ENCODE data around the gene GIMAP8.
A peak's percentile ranks its signal among the peaks of the same experiment; 100 is the strongest.
"Not testable (repeated sequence)": the region's sequence is repeated elsewhere in the genome, so short reads cannot be mapped to it uniquely, and the experiment has no call there.

Gene GIMAP8

DNA sequence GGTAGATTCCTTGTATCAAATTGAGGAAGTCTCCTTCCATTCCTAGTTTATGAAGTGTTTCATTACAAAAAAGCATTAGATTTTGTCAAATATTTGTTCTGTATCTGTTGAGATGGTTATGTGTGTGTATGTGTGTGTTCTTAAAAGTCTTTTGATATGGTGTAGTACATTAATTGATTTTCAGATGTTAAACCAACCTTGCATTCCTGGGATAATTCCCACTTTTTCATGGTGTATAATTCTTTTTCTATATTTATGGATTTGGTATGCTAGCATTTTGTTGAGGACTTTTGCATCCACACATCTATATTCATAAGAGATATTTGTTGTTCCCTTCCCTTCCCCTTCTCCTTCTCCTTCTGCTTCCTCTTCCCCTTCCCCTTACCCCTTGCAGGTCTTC, 8.9 kb upstream of the GIMAP8 start:
- no peak for DNase-seq

DNA sequence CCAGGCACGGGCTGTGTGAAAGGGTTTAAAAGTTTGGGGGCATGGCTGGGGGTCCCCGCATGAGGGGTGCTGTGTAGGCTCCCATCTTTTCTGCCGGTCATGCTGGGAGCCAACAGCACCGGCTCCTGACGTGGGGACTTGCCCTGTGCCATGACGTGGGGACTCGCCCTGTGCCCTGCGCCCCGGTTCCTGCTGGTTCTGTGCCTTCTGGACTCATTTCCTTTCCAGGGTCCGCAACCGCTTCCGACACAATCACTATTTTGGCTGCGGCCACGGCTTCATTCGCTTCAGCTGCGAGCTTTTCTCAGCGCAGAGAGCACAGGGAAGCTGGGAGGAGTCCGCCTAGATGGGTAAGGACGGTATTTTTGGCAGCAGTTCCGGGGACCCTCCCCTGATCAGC, 7.6 kb upstream of the GIMAP8 start:
- DNase-seq: no peak

DNA sequence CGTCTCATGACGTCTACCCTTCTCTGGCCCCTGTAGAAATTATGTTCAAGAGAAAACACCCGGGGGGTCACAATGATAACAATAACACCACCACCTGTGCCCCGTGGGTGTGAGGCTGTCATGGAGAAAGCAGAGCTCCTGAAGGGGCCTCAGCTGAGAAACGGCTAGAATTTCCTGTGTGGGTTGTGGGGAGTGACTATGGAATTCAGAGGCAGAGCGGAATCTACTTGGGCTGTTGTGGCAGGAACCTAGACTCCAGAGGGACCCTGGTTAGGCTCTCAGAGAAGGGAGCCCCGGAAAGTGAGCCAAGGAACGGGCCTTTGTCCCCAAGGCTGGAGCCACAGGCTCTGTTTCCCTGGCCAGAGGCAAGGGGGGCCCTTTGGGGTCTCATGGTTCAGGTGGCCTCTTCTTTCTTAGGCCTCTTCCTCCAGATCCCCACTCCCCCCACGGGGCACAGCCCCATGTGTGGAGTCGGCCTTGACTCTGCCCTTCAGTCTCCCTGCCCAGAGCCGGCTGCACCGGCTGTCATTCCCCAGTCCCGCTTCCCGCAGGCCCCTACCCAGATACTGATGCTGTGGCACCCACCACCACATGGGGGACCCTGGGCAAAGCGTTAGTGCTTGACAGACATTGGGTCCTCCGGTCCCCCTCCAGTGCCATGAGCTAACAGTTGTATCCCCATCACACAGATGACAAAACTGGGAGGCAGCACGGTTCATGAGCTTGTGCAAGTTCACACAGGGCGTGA, 6.5 kb upstream of the GIMAP8 start:
- DNase-seq: no peak

DNA sequence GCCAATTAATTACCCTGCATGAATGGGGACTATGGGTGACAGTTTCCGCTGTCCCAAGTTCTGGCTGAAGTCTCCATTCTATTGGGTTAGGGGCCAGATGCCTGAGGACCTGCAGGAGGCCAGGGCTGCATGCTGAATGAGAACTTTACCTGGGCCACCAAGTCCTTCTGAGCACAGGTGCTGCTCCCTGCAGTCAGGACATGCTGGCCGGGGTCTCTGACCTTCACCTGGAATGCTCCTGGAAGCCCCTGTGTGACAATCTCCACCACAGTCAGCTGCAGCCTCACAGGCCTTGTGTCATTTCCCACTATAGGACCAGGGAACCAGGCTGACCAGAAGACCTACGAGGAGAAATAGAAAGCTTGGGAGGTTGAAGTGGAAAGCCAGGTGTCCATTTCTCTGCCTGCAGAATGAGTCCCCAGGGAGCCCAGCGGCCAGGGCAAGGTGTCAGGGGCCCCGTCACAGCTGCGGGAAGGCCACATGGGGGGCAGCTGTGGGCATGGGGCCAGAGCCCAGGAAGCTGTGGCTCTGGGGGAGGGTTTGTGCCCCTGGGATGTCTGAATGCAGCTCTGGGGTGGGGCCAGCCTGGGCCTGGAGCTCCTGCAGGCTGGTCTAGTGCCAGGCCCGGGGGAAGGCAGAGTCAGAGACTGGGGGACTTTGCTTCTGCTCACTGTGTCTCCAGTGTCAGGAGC, 5.6 kb upstream of the GIMAP8 start:
- DNase-seq: no peak

DNA sequence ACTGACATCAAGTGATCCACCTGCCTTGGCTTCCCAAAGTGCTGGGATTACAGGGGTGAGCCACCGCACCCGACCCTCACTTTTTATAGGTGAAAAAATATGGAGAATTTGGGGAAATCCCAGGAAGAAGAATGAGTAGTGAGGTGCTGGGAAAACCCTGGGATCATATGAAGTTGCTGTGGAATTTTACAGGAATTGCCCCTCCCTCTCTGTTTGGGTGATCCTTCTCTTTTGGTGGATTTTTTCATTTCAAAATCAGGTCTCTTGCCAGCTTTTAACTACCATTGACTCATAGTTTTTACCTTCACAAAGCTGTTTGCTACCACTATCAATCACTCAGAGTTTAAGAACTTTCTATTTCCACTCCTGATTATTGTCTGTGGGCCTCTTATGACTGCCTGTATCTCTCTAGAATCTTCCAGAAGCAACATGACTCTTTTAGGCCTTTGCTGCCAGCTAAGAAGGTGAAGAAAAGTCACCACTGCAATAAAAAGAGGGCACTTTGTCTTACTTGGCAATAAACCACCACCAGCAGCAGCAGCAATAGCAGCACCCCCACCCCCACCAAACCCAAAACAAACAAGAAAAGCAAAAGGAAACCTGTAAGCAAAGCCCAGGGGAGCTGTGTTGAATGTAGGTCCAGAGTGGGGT, 4.0 kb upstream of the GIMAP8 start:
- no peak for DNase-seq

DNA sequence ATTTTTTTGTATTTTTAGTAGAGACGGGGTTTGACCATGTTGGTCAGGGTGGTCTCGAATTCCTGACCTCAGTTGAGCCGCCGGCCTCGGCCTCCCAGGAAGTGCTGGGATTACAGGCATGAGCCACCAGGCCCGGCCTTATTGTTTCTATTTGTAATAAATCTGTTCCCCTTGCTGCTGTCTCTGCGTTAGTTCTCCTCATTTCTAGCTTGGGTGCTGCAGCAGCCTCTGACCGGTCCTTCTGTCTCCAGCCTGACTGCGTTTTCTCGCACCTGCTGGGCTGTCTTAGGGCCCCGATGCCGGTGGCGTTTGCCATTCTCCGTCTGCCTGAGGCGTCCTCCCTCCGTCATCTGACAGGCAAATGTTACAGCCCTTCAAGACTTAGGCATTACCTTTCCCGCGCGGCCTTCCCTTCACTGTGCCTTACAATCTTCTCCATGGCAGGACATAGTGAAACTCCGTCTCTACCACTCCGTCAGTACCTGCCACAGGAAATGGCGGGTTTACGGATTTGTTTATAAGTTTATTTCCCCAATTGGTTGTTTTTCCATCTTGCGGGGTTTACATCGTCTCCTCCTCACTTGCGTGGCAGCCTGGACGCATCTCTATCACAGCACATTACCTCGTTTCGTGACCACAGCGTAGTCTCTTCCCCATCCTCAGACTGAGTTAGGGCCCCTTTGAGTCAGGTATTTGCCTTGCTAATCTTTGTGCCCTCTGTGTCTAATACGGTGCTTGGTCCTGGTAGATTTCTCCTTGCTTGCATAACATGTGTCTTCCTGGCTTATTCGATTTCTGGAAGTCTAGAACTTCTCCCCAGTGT, 2.3 kb upstream of the GIMAP8 start:
- no peak for DNase-seq

DNA sequence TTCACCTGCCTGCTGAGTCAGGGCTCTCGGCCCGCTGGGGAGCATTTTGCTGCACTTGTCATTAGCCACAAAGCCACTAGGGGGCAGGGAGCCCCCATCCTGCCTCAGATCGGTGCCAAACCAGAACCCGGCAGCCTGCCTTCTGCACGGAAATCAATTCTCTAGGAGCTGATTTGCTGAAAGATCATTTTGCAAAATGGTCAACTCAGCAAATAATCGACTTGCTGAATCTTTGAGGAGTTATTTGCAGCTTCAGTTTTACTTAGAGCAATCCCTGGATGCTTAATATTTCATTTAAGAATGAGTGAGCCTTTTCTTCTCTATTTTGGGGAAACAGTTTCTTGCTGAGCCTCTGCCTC, 1.7 kb upstream of the GIMAP8 start:
- peak; percentile 94 for DNase-seq

DNA sequence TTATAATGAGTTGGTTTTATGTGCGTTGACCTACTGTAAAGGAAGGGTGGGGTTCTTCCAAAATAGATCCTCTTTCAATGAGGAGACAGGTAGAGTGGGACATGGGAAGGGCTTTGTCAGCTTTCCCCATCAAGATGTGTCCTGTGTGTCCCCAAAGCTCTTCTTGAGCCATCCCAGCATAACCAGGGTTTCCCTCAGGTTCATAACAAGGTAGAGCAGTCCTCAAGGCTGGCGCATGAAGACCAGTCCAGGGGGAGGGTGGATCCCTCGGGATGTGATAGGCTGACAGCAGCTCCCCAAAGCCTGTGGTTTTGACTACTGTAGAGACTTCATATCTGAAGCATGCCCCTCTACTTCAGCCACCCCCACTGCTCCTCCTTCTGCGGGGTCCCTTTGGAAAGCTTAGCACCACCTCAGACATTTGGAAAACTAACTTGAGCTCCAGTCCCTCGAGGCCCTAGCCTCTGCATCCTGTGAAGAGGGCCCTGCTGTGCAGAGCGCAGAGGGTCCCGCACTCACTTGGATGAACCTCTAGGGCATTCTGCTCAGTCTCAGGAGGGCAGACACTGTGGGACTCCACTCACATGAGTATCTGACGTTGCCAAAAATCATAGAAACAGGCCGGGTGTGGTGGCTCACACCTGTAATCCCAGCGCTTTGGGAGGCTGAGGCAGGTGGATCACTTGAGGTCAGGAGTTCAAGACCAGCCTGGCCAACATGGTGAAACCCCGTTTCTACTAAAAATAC, 1.1 kb upstream of the GIMAP8 start:
- peak; percentile 27 for DNase-seq

DNA sequence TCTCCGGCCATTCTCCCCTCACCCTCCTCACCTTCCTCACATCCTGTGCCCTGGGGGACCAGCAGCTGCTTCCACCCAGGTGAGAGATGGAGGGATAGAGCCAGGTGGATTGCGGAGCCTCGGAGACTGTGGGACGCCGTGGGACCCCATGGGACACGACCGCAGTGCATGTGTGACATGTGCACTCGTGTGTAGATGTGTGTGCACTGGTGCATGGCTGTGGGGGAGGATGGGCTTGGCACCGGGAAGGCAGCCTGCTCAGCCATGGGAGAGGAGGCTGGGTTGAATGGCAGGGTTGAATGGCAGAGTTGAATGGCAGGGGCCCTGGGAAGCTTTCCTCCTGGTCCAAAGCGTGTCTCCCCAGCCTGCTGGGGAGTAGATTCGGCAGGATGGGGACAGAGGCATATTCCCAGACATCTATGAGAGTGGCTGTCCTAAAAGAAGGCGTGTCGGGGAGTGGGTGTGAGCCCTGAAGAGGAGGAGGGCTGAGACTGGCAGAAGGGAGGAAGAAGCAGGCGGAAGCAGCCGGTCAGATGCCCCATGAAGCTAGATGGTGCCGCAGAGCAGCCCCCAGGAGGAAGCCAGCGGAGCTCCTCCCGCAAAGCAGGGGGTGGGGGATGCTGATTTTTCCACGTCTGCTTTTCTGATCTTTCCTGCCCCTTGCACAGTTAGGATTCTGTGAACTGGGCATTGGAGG, 815 bp downstream of the GIMAP8 start:
- DNase-seq: peak; percentile 84

DNA sequence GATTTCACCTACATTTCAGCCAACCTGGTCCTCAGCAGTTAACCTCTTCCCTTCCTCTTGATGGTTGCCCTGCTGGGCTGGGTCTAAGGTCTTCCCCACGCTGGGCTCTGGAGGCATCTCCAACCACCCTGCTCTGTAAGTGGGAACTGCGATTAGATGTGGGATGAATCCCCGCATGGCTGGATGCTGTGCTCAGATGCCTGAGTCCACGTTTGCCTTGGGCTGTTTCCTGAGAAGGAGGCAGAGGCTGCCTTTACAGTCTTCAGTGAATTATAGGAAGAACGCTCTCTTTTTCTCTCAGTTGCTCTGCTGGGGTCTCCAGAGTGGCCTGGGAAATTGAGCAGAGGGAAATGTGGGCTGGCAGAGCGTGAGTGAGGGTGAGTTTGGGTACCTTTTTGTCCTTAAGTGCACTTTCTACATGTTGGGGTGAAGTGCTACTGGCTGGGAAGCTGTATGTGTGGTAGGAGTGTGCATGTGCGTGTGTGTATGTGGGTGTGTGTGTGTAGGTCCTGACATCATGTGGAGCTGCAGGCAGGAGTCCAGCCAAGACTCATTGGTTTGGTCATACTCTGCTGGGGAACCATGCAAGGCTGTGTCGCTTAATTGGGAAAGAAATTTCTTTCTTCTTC, 1.5 kb downstream of the GIMAP8 start:
- peak; percentile 60 for DNase-seq

DNA sequence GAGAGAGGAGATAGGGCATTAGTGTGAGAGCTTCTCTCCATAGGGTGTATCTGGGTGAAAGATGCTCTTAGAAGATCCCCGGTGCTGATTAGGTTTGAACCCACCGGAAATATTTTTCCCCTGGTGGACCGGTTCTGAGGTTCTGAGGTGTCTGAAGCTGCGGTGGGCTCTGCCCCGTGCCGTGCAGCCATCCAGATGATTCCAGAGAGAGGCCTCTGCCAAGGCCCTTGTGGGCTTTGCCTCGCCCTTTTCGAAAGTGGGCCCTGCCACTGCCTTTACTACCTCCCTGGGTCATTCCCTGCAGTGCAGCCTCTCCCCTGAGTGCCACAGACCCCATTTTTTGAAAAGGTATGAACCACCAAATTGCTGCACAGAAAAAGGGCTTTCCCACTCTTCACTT, 2.8 kb downstream of the GIMAP8 start:
- DNase-seq: peak; percentile 23

DNA sequence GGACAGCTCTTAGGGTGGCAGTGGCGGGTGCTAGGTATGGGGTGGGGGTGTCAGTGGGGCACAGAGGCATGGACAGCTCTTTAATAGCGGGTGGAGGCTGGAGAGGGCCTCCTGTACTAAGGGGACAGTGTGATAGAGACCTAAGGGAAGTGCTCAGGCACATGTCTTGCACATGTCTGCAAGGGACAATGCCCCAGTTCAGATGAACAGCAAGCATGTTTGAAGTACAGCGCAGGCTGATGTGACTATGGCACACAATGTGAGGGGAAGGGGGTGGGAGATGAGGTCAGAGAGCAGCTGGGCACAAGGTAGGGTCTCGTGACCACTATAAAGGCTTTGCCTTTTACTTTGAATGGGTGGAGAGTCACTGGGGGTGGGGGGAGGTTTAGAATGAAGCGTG, 3.5 kb downstream of the GIMAP8 start:
- no peak for DNase-seq

DNA sequence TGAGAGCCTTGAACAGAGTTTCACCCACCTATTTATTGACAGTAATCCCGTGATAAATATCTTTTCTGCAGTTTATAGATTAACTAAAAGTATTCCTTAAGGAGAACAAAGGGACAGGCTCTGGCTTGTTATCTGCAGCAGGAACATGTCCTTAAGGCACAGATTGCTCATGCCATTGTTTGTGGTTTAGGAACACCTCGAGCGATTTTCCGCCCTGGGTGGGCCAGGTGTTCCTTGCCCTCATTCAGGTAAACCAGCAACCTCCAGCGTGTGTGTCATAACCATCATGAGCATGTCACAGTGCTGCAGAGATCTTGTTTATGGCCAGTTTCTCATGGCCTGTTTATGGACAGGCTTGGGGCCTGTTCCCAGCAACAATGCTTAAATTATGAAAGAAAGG, 6.6 kb downstream of the GIMAP8 start:
- not testable (repeated sequence) for DNase-seq

DNA sequence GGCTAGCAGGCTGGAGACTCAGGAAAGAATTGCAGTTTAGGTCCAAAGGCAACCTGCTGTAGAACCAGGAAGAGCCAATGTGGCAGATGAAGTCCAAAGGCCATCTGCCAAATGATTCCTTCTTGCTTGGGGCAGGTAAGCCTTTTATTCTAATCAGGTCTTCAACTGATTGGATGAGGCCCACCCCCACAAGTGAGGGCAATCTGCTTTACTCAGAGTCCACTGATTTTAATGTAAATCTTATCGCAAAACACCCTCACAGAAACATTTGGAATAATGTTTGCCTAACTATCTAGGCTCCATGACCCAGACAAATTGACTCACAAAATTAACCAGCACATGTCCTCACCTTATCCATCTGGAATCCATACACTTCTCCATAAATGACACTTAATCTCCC, 7.8 kb downstream of the GIMAP8 start:
- DNase-seq: no peak

DNA sequence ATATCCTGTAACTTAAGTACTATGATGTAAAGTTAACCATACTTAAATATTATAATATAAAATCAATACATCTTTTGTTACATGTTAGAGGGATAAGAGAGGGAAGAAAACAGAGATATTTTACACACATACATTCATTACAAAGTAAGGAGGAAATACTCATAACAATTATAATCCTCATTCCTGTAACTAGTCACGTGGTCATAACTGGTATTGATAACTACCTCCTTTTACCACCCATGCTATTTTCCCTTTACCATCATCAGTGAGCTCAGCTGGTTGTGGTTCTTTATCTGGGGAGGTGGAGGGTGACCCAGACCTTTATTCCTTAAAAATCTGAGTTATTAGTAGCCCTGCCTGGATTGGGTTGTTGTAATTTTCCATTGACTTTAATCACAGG, 8.3 kb downstream of the GIMAP8 start:
- no peak for DNase-seq

DNA sequence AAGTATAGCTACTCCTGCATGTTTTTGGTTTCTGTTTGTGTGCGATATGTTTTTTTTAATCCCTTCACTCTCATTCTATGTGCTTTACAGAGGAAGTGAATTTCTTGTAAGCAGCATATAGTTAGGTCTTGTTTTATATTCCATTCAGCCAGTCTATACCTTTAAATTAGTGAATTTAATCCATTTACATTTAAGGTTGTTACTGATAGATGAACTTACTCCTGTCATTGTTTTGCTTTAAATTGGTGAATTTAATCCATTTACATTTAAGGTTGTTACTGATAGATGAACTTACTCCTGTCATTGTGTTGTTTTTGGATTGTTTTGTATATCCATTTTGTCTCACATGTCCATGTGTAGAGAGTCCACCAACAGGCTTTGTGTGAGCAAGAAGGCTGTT, 11.1 kb downstream of the GIMAP8 start:
- no peak for DNase-seq

DNA sequence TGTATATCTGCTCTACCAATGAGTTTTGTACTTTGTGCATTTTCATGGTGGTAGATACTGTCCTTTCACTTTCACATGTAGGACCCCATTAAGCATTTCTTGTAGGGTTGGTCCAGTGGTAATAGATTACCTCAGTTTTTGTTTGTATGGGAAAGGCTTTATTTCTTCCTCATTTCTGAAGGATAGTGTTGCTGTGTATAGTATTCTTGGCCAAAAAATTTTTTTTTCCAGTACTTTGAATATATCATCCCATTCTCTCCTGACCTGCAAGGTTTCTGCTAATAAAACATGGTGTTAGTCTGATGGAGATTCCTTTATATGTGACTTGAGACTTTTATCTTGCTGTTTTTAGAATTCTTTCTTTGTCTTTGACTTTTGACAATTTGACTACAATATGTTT, 12.0 kb downstream of the GIMAP8 start:
- DNase-seq: no peak

DNA sequence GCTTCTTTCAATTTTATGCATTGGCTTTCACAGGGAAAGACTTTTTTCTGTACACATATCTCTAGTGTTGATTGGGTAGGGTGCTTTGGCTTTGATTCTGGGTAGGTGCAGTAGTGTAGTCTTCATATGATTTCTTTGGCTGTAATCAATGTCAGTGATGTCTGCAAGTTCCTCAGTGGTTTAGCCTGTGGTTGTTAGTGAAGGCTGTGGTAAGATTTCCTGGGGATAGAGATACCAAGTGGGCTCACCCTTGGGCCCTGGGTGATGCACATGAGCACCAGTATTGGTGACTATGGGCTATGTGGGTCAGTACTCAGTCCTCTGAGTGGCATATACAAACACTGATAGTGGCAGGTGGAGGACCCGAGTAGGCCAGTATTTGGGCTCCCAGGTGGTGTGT, 13.0 kb downstream of the GIMAP8 start:
- no peak for DNase-seq

DNA sequence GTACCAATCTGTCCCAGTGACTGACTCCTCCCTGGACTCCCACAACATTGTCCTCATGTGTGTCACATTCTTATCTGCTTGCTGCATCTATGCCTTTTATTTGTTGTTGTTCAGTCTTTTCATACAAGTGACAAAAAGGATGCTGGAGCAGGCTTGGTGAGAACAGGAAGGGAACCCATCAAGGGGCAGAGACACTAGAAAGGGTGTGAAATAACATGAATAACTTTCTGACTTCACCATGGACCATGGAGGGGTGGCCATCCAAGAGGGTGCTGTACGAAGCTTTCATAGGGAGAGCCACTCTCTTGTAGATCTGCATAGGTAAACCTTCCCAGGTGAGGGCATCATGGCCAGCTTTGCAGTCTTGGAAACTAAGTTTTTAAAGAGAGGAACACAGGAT, 14.5 kb downstream of the GIMAP8 start:
- no peak for DNase-seq

DNA sequence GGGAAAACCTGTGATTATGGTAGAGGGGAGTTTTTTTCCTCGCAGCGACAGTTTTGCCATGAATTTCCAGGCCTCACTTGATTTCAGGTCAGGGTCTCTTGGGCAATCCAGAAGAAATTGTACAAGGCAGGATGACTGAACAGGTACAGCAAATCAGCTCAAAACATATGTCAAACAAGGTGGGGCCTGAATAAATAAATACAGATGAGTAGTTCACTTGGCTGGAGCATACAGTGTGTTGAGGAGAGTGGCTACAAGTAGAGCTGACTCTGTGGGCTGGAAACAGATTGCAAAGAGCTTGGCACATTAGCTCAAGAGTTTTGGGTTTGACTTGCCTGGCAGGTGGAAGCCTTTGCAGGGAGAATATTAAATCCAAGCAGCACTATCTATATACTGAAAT, 15.0 kb downstream of the GIMAP8 start:
- no peak for DNase-seq

DNA sequence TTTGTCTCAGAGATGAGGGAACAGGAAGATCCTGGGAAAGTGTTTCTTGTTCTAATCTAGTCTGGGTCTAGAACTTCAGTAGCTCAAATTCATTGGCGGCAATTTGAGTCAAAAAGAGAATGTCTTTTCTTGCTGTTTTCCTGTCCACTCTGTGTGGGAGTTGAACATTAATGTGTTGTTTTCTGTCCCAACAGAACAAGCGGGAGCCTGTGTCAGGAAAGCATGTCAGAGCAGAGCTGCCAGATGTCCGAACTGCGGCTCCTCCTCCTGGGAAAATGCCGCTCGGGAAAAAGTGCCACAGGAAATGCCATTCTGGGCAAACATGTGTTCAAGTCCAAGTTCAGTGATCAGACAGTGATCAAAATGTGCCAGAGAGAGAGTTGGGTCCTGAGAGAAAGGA, 16.0 kb downstream of the GIMAP8 start:
- no peak for DNase-seq

DNA sequence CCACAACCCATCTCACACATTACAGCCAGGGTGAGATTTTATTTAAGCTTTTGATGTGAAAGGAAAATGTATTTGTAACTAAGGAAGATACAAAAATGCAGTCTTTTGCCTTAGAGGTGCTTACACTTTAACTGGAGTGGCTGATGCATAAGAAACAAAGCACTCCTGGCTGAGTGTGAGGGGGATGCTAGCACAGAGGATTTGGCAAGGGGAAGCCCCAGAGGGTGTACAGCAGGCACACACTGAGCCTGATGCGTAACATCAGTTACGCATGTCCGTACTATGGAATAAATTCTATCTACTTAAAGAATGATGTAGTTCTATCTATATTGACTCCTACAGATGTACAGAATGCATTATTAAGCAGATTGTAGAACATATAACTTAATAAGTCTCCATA, 17.8 kb downstream of the GIMAP8 start:
- DNase-seq: no peak

Measured in activated CD4-positive, alpha-beta T cell treated with anti-CD3 and anti-CD28 coated beads, Interleukin-2, Interleukin-6, amounts not matched to agents 100 ng/mL and 50 ng/mL, durations not matched to agents 16 hours and 8 hours (primary cell).